ENCODE results near the gene AGRN.

DNA sequence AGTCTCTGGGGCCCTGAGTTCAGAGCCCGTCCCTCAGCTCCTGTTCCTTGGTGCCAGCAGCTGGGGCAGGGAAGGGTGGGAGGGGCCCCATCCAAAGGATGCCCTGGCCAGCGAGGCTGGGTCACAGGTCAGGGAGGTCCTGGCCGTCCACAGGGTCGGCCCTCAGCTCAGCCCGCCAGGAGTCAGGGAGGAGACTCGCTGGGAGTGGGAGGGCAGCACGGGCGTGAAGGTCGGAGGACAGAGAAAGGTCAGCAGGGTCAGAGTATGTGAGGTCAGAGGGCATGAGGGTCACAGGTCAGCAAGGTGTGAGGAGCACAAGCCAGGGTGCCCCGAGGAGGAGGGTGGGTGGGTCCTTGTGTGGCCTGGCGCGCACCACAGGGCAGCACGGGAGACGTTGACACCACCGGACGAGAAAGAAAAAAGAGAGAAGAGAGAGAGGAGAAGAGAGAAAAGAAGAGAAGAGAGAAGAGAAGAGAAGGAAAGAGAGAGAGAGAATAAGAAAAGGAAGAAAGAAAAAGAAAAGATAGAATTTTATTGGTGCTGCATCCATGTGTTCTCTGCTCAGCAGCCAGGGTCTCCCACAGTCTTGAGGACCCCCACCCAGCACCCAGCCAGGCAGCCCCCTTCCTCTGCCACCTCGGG, 45.1 kb upstream of the AGRN start:
- TF ChIP-seq, protein P1, sequence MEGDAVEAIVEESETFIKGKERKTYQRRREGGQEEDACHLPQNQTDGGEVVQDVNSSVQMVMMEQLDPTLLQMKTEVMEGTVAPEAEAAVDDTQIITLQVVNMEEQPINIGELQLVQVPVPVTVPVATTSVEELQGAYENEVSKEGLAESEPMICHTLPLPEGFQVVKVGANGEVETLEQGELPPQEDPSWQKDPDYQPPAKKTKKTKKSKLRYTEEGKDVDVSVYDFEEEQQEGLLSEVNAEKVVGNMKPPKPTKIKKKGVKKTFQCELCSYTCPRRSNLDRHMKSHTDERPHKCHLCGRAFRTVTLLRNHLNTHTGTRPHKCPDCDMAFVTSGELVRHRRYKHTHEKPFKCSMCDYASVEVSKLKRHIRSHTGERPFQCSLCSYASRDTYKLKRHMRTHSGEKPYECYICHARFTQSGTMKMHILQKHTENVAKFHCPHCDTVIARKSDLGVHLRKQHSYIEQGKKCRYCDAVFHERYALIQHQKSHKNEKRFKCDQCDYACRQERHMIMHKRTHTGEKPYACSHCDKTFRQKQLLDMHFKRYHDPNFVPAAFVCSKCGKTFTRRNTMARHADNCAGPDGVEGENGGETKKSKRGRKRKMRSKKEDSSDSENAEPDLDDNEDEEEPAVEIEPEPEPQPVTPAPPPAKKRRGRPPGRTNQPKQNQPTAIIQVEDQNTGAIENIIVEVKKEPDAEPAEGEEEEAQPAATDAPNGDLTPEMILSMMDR (IDR thresholded peaks at IDR 0.05; ENCODE audit: low read depth, low read length), result no peak
- TF ChIP-seq, protein P2, sequence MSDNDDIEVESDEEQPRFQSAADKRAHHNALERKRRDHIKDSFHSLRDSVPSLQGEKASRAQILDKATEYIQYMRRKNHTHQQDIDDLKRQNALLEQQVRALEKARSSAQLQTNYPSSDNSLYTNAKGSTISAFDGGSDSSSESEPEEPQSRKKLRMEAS (IDR thresholded peaks at IDR 0.05; ENCODE audit: low read depth, low read length), result no peak
- TF ChIP-seq MYC (IDR thresholded peaks at IDR 0.05; ENCODE audit: low read depth, low read length), result no peak
- TF ChIP-seq POLR2A (IDR thresholded peaks at IDR 0.05; ENCODE audit: extremely low read depth, insufficient read length), result no peak
